HepG2 (cell line): ENCODE measurements around the gene NFYB. TPM values are rescaled to one million over a fixed set of nuclear protein-coding genes. Genes with fewer than 3 reads are reported as not detected.

ENCODE experiments used
- ATAC-seq: fragments of 200-7000 bp; cut with Tn5 transposase; 3 replicates; pipeline ENCODE4 v1.9.1; 2020; ENCODE audit warnings: mild to moderate bottlenecking, moderate library complexity
- BruUV-seq: library from RNA; stranded (reverse); fragments of 400-500 nt; replicated peaks from 2 replicates; lab custom pipeline; 2021; lab: Mats Ljungman, UMichigan
- CTCF ChIA-PET: fragments of 300-600 bp; formaldehyde crosslinking; extraction: SDS; loops from one replicate; lab custom pipeline; 2021; ENCODE audit warnings: low total read pairs, inconsistent platforms, low intra/inter-chr PET ratio; lab: Yijun Ruan, JAX
- POLR2A ChIA-PET: fragments of 350-600 bp; sonication (Branson Sonifier 250); formaldehyde crosslinking; loops from one replicate; lab custom pipeline; 2020; ENCODE audit warnings: antibody characterized with exemption, inconsistent platforms; lab: Yijun Ruan, JAX
- DNase-seq: peaks from one replicate; pipeline ENCODE4 v3.0.0-alpha.2; 2015; ENCODE audit warnings: low spot score
- FAIRE-seq: peaks from 3 replicates; lab custom pipeline; 2011; peaks lifted over from hg19 to GRCh38; lab: Jason Lieb, UNC
- H2AFZ ChIP-seq: one replicate; pipeline ENCODE4 v1.6.1; 2011; ENCODE audit warnings: low read length, inconsistent platforms
- H3K27ac ChIP-seq: fragments of 300-600 bp; 3 replicates; pipeline ENCODE4 v1.8.0; 2011; ENCODE audit warnings: mixed run types, mild to moderate bottlenecking, mixed read lengths, low read length, inconsistent platforms; ENCODE audit not compliant: insufficient read depth; ENCODE audit errors: extremely low read length
- H3K27me3 ChIP-seq, 2 experiments: fragments of 200-600 bp in 1 of 2; 2 replicates in 1 of 2; 3 replicates in 1 of 2; pipeline versions ENCODE4 v1.6.0 to v1.8.0; 2011; ENCODE audit warnings: low read length in 2 of 2, mild to moderate bottlenecking in 2 of 2, moderate library complexity in 2 of 2, inconsistent platforms in 1 of 2; ENCODE audit not compliant: insufficient read depth in 2 of 2, control insufficient read depth in 1 of 2
- H3K36me3 ChIP-seq, 2 experiments: fragments of 200-600 bp in 1 of 2; replicated peaks in 1 of 2; 2 replicates in 1 of 2; 3 replicates in 1 of 2; pipeline versions ENCODE4 v1.5.1 to v1.8.0; 2011; ENCODE audit warnings: low read length in 2 of 2, inconsistent platforms in 1 of 2; ENCODE audit not compliant: insufficient read depth in 2 of 2, control insufficient read depth in 1 of 2
- H3K4me1 ChIP-seq: 2 replicates; pipeline ENCODE4 v1.5.1; 2012; ENCODE audit warnings: low read length, inconsistent platforms; ENCODE audit not compliant: insufficient read depth
- H3K4me2 ChIP-seq: 2 replicates; pipeline ENCODE4 v1.6.0; 2011; ENCODE audit warnings: low read depth, low read length, inconsistent platforms
- H3K4me3 ChIP-seq, 3 experiments: fragments of 200-600 bp in 1 of 3; sonication (generic), shearing (Covaris generic) in 1 of 3; replicated peaks in 1 of 3; 2 replicates each; pipeline ENCODE4 v1.5.1; 2011 to 2016; ENCODE audit warnings: low read length in 3 of 3, inconsistent platforms in 2 of 3, low read depth in 2 of 3, mild to moderate bottlenecking in 2 of 3, control low read depth in 1 of 3, mixed read lengths in 1 of 3; ENCODE audit not compliant: insufficient read depth in 1 of 3
- H3K79me2 ChIP-seq: one replicate; pipeline ENCODE4 v1.6.1; 2011; ENCODE audit warnings: low read length, inconsistent platforms; ENCODE audit not compliant: insufficient read depth
- H3K9ac ChIP-seq: 2 replicates; pipeline ENCODE4 v1.6.0; 2011; ENCODE audit warnings: mild to moderate bottlenecking, low read depth, low read length, inconsistent platforms; ENCODE audit not compliant: insufficient read depth
- H3K9me3 ChIP-seq: 2 replicates; pipeline ENCODE4 v1.5.1; 2012; ENCODE audit warnings: mild to moderate bottlenecking, low read length
- H4K20me1 ChIP-seq: 2 replicates; pipeline ENCODE4 v1.6.0; 2011; ENCODE audit warnings: inconsistent platforms, mild to moderate bottlenecking, low read length, moderate library complexity; ENCODE audit not compliant: insufficient read depth
- GTF3A ChIP-seq: sonication (generic); formaldehyde crosslinking; conservative IDR thresholded peaks from 2 replicates; pipeline ENCODE4 v1.4.0; 2020; ENCODE audit warnings: mild to moderate bottlenecking, missing genetic modification reagents
- HNRNPUL1 ChIP-seq: fragments of 200-400 bp; formaldehyde crosslinking; IDR thresholded peaks from 2 replicates; pipeline ENCODE4 v1.6.1; 2017; ENCODE audit warnings: low read depth, mild to moderate bottlenecking, low read length, moderate library complexity
- JUND ChIP-seq: sonication (generic); formaldehyde crosslinking; IDR thresholded peaks from 2 replicates; pipeline ENCODE4 v1.8.0; 2022; ENCODE audit warnings: mild to moderate bottlenecking, missing genetic modification reagents
- KDM5A ChIP-seq: fragments of 200-600 bp; sonication (generic); IDR thresholded peaks from 2 replicates; pipeline ENCODE4 v1.7.0; 2018; ENCODE audit warnings: antibody characterized with exemption, mild to moderate bottlenecking, low read length, borderline replicate concordance
- NFYB ChIP-seq: sonication (generic); formaldehyde crosslinking; IDR thresholded peaks from 2 replicates; pipeline ENCODE4 v1.4.0; 2020; ENCODE audit warnings: missing genetic modification reagents
- PPARG ChIP-seq: conservative IDR thresholded peaks from 2 replicates; pipeline ENCODE4 v1.6.1; 2016; ENCODE audit warnings: missing biosample characterization, missing genetic modification reagents
- SATB2 ChIP-seq: sonication (generic); formaldehyde crosslinking; IDR thresholded peaks from 2 replicates; pipeline ENCODE4 v1.5.0; 2020; ENCODE audit warnings: missing genetic modification reagents
- XBP1 ChIP-seq: sonication (generic); formaldehyde crosslinking; IDR thresholded peaks from 2 replicates; pipeline ENCODE4 v1.5.0; 2020; ENCODE audit warnings: missing genetic modification reagents
- ZFAT ChIP-seq: sonication (generic); formaldehyde crosslinking; conservative IDR thresholded peaks from 2 replicates; pipeline ENCODE4 v1.8.1; 2023; ENCODE audit warnings: missing genetic modification reagents, inconsistent platforms
- ZNF788 ChIP-seq: sonication (generic); formaldehyde crosslinking; IDR thresholded peaks from 2 replicates; pipeline ENCODE4 v1.5.0; 2020; ENCODE audit warnings: mild to moderate bottlenecking, missing genetic modification reagents, borderline replicate concordance
- WGBS: methylation state at CpG from one replicate; pipeline ENCODE4 v1.1.6; 2017; ENCODE audit warnings: low lambda C conversion rate; 5-methylcytosine and 5-hydroxymethylcytosine counted together
- in situ Hi-C: cut with HindIII; loops from 2 replicates; pipeline ENCODE4 v1.10.0; 2017; ENCODE audit warnings: low pct_unique_long_range_greater_than_20kb; ENCODE audit not compliant: extremely low pct_ligation_motif_present
- intact Hi-C: fragments of 100-400 bp; cut with micrococcal nuclease; formaldehyde crosslinking; loops from one replicate; pipeline ENCODE4 v1.10.0; 2022; ENCODE audit not compliant: unreplicated experiment
- polyA plus RNA-seq, 8 experiments: library from polyadenylated mRNA; depleted of rRNA in 3 of 8; stranded (reverse) in 7 of 8; unstranded in 1 of 8; fragments of >200 nt; fragmentation: Illumina TruSeq in 4 of 8; extraction: Trizol in 4 of 8; gene quantifications; 2 replicates each; pipeline versions ENCODE4 v1.2.1 to v1.2.3, GENCODE V29; 2011 to 2016; ENCODE audit warnings: low read depth in 4 of 8, missing spikeins in 1 of 8, mixed read lengths in 1 of 8; ENCODE audit not compliant: insufficient read depth in 1 of 8
- total RNA-seq, 5 experiments: library from RNA; depleted of rRNA; stranded (reverse); fragments of >200 nt; fragmentation: Illumina TruSeq; extraction: Trizol; gene quantifications; 2 replicates each; pipeline ENCODE4 v1.2.3, GENCODE V29; 2016; ENCODE audit warnings: low read depth in 1 of 5
- TF ChIP-seq, protein P1 (sequence below): sonication (generic); formaldehyde crosslinking; IDR thresholded peaks from 2 replicates; pipeline ENCODE4 v1.9.0; 2021; ENCODE audit warnings: mild to moderate bottlenecking, missing genetic modification reagents
- TF ChIP-seq, protein P2 (sequence below): sonication (generic); formaldehyde crosslinking; IDR thresholded peaks from 2 replicates; pipeline ENCODE4 v1.5.0; 2020; ENCODE audit warnings: missing genetic modification reagents
- TF ChIP-seq, protein P3 (sequence below): sonication (generic); formaldehyde crosslinking; IDR thresholded peaks from 2 replicates; pipeline ENCODE4 v1.4.0; 2020; ENCODE audit warnings: mild to moderate bottlenecking, missing genetic modification reagents
- TF ChIP-seq, protein P4 (sequence below): sonication (generic); formaldehyde crosslinking; IDR thresholded peaks from 2 replicates; pipeline ENCODE4 v1.5.0; 2020; ENCODE audit warnings: mild to moderate bottlenecking, low read depth, missing genetic modification reagents, borderline replicate concordance
- TF ChIP-seq, protein P5 (sequence below): IDR thresholded peaks from 2 replicates; pipeline ENCODE4 v1.6.1; 2016; ENCODE audit warnings: missing biosample characterization, missing genetic modification reagents, low read depth

The NFYB gene
- total and polyA plus RNA-seq, 2 of the 13 experiments (the other 11 are each of a cell fraction or from before 2014, with no cell fraction given), result 18.7 to 36.6 TPM

DNA sequence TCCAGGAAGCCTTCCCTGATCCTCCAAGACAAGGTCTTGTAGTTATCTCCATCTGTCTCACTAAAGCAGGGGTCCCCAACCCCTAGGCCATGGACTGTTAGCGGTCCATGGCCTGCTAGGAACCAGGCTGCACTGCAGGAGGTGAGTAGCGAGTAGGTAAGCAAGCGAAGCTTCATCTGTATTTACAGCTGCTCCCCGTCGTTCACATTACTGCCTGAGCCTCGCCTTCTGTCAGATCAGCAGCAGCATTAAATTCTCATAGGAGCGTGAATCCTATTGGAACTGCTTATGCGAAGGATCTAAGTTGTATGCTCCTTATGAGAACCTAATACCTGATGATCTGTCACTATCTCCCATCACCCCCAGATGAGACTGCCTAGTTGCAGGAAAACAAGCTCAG is 12.4 kb upstream of the NFYB start:
- no TSS peak for BruUV-seq
- Histone ChIP-seq H3K4me3 (no peak overlapping the region), H3K9me3 (no peaks in the 10 kb centered on the region), H3K27me3 (peaks cover 0 to 4% of the 10 kb centered on the region in 2 experiments; a peak in 1 of 5 replicates), H3K27ac (no peak overlapping the region), H2AFZ (no peak overlapping the region), H3K4me1 (no peaks in the 10 kb centered on the region), H3K36me3 (no peaks in the 10 kb centered on the region), H3K4me2 (no peak overlapping the region), H3K79me2 (no peaks in the 10 kb centered on the region), H4K20me1 (no peaks in the 10 kb centered on the region), H3K9ac (no peak overlapping the region)
- ChIA-PET POLR2A (no interaction called here), CTCF (no interaction called here)
- intact Hi-C loops (no loop called here), in situ Hi-C loops (no loop called here)
- ATAC-seq, result no peak
- TF ChIP-seq, protein P1, sequence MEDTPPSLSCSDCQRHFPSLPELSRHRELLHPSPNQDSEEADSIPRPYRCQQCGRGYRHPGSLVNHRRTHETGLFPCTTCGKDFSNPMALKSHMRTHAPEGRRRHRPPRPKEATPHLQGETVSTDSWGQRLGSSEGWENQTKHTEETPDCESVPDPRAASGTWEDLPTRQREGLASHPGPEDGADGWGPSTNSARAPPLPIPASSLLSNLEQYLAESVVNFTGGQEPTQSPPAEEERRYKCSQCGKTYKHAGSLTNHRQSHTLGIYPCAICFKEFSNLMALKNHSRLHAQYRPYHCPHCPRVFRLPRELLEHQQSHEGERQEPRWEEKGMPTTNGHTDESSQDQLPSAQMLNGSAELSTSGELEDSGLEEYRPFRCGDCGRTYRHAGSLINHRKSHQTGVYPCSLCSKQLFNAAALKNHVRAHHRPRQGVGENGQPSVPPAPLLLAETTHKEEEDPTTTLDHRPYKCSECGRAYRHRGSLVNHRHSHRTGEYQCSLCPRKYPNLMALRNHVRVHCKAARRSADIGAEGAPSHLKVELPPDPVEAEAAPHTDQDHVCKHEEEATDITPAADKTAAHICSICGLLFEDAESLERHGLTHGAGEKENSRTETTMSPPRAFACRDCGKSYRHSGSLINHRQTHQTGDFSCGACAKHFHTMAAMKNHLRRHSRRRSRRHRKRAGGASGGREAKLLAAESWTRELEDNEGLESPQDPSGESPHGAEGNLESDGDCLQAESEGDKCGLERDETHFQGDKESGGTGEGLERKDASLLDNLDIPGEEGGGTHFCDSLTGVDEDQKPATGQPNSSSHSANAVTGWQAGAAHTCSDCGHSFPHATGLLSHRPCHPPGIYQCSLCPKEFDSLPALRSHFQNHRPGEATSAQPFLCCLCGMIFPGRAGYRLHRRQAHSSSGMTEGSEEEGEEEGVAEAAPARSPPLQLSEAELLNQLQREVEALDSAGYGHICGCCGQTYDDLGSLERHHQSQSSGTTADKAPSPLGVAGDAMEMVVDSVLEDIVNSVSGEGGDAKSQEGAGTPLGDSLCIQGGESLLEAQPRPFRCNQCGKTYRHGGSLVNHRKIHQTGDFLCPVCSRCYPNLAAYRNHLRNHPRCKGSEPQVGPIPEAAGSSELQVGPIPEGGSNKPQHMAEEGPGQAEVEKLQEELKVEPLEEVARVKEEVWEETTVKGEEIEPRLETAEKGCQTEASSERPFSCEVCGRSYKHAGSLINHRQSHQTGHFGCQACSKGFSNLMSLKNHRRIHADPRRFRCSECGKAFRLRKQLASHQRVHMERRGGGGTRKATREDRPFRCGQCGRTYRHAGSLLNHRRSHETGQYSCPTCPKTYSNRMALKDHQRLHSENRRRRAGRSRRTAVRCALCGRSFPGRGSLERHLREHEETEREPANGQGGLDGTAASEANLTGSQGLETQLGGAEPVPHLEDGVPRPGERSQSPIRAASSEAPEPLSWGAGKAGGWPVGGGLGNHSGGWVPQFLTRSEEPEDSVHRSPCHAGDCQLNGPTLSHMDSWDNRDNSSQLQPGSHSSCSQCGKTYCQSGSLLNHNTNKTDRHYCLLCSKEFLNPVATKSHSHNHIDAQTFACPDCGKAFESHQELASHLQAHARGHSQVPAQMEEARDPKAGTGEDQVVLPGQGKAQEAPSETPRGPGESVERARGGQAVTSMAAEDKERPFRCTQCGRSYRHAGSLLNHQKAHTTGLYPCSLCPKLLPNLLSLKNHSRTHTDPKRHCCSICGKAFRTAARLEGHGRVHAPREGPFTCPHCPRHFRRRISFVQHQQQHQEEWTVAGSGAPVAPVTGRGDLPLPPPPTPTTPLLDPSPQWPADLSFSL (CRISPR knock-in tag), result no peak
- TF ChIP-seq KDM5A (no peak), ZFAT (no peak), SATB2 (no peak), PPARG (CRISPR knock-in tag) (no peak), HNRNPUL1 (no peak), GTF3A (no peak), JUND (CRISPR knock-in tag) (no peak), ZNF788 (no peak), NFYB (CRISPR knock-in tag) (no peak), XBP1 (no peak)
- TF ChIP-seq, protein P2, sequence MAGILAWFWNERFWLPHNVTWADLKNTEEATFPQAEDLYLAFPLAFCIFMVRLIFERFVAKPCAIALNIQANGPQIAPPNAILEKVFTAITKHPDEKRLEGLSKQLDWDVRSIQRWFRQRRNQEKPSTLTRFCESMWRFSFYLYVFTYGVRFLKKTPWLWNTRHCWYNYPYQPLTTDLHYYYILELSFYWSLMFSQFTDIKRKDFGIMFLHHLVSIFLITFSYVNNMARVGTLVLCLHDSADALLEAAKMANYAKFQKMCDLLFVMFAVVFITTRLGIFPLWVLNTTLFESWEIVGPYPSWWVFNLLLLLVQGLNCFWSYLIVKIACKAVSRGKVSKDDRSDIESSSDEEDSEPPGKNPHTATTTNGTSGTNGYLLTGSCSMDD (CRISPR knock-in tag), result no peak
- TF ChIP-seq, protein P3, sequence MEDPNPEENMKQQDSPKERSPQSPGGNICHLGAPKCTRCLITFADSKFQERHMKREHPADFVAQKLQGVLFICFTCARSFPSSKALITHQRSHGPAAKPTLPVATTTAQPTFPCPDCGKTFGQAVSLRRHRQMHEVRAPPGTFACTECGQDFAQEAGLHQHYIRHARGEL (CRISPR knock-in tag), result no peak
- TF ChIP-seq, protein P4, sequence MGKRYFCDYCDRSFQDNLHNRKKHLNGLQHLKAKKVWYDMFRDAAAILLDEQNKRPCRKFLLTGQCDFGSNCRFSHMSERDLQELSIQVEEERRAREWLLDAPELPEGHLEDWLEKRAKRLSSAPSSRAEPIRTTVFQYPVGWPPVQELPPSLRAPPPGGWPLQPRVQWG (CRISPR knock-in tag), result no peak
- TF ChIP-seq, protein P5, sequence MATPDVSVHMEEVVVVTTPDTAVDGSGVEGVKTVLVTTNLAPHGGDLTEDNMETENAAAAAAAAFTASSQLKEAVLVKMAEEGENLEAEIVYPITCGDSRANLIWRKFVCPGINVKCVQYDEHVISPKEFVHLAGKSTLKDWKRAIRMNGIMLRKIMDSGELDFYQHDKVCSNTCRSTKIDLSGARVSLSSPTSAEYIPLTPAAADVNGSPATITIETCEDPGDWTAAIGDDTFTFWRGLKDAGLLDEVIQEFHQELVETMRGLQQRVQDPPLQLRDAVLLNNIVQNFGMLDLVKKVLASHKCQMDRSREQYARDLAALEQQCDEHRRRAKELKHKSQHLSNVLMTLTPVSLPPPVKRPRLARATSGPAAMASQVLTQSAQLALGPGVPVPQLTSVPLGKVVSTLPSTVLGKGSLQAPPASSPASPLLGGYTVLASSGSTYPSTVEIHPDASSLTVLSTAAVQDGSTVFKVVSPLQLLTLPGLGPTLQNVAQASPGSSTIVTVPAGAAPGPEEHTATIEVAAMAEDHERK, result no peak
- WGBS, result 58% methylated on average over 4 of the region's 8 CpGs
- no peak for FAIRE-seq
- no peak for DNase-seq
